ENCODE data around the gene COX6B1. TPM values are rescaled to one million over a fixed set of nuclear protein-coding genes. Genes with fewer than 3 reads are reported as not detected.

The COX6B1 gene
- total and polyA plus RNA-seq, 9 donors = 181 to 601 (median 254) TPM

GRCh38 chr19:35642312-35642711 lies 5.8 kb upstream of the COX6B1 start:
- no peaks in the 10 kb centered on the region for H3K36me3 ChIP-seq
- intact Hi-C loops (cut with DNase I) = no loop called here
- TF ChIP-seq CTCF (IDR thresholded peaks at IDR 0.05) (no peak), POLR2A (IDR thresholded peaks at IDR 0.05) (no peak), EP300 (IDR thresholded peaks at IDR 0.05) (no peak)
- H3K4me1 ChIP-seq (ENCODE audit: insufficient read depth) = peaks cover 7% of the 10 kb centered on the region
- DNase-seq = peak in 1 of 5 donors; percentile 50
- 76 to 79% (median 78%) methylated on average over 10 of the region's 10 CpGs for WGBS, 3 donors
- H3K9me3 ChIP-seq = no peaks in the 10 kb centered on the region
- no peak overlapping the region for H3K27ac ChIP-seq
- H3K4me3 ChIP-seq = no peak overlapping the region
- H3K27me3 ChIP-seq = no peaks in the 10 kb centered on the region

DNA sequence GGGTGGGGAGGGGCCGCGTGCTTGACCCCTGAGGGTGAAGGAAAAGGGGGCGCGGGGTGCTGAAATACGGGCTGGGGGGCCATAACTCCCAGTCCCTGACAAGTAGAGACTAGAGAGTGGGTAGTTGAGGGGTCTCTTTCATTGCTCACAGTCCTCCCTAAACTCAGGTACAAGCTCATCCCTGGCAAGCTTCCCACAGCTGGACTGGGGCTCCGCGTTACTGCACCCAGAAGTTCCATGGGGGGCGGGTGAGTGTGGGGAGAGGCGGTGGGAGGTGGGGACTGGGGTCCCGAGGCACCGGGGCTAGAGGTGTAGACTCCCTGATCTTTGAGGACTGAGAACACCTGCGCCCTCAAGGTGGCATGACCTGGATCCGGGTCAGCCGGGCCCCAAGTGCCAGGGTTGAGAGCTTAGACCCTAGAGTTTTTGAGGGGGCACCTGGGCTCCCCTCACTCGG lies 5.3 kb upstream of the COX6B1 start:
- peaks cover 7% of the 10 kb centered on the region for H3K4me1 ChIP-seq (ENCODE audit: insufficient read depth)
- H3K27me3 ChIP-seq = no peaks in the 10 kb centered on the region
- DNase-seq = peak; percentile 39 to 72 (median 58)
- no peaks in the 10 kb centered on the region for H3K36me3 ChIP-seq
- peak overlapping the region; percentile 61 for H3K4me3 ChIP-seq
- no peaks in the 10 kb centered on the region for H3K9me3 ChIP-seq
- TF ChIP-seq CTCF (IDR thresholded peaks at IDR 0.05) (no peak), POLR2A (IDR thresholded peaks at IDR 0.05) (no peak), EP300 (IDR thresholded peaks at IDR 0.05) (no peak)
- peak overlapping the region in 1 of 2 donors; percentile 81 for H3K27ac ChIP-seq
- intact Hi-C loops (cut with DNase I) = no loop called here
- WGBS, 3 donors = 33 to 39% (median 34%) methylated on average over 15 of the region's 15 CpGs

GRCh38 chr19:35643255-35644205 lies 4.6 kb upstream of the COX6B1 start:
- TF ChIP-seq POLR2A (IDR thresholded peaks at IDR 0.05) = peak; percentile 35
- no peak for TF ChIP-seq CTCF (IDR thresholded peaks at IDR 0.05)
- no peak for TF ChIP-seq EP300 (IDR thresholded peaks at IDR 0.05)
- 0 to 3% (median 1%) methylated on average over 30 to 69 of the region's 69 CpGs for WGBS, 3 donors
- intact Hi-C loops (cut with DNase I) = no loop called here

GRCh38 chr19:35644206-35644986 lies 3.7 kb upstream of the COX6B1 start:
- TF ChIP-seq EP300 (IDR thresholded peaks at IDR 0.05) (no peak), POLR2A (IDR thresholded peaks at IDR 0.05) (peak; percentile 25)
- intact Hi-C loops (cut with DNase I) = no loop called here
- peak overlapping the region; percentile 61 for H3K4me3 ChIP-seq
- peak overlapping the region; percentile 68 to 81 for H3K27ac ChIP-seq
- peak; percentile 92 to 95 (median 95) for DNase-seq
- no peaks in the 10 kb centered on the region for H3K27me3 ChIP-seq
- H3K36me3 ChIP-seq = no peaks in the 10 kb centered on the region
- H3K4me1 ChIP-seq (ENCODE audit: insufficient read depth) = peaks cover 10% of the 10 kb centered on the region
- 1% methylated on average over 59 to 60 of the region's 60 CpGs for WGBS, 3 donors
- no peaks in the 10 kb centered on the region for H3K9me3 ChIP-seq

More at GRCh38 chr19:35643255-35644205, 4.6 kb upstream of the COX6B1 start:
- H3K9me3 ChIP-seq = no peaks in the 10 kb centered on the region
- no peaks in the 10 kb centered on the region for H3K36me3 ChIP-seq
- no peaks in the 10 kb centered on the region for H3K27me3 ChIP-seq
- DNase-seq = peak; percentile 85 to 87 (median 86)
- H3K4me1 ChIP-seq (ENCODE audit: insufficient read depth) = peaks cover 7% of the 10 kb centered on the region
- H3K4me3 ChIP-seq = peak overlapping the region; percentile 61
- peak overlapping the region; percentile 68 to 81 for H3K27ac ChIP-seq
